Hindlimb muscle (tissue), 1 donor: ENCODE data around the gene GIPR. TPM values are rescaled to one million over a fixed set of nuclear protein-coding genes. Genes with fewer than 3 reads are reported as not detected.

Experiments
- polyA plus RNA-seq: library from polyadenylated mRNA; unstranded; fragments of 120-200 nt; gene quantifications from one replicate; pipeline ENCODE4 v1.2.1, GENCODE V29; 2013; ENCODE audit not compliant: insufficient read length

GIPR gene
- polyA plus RNA-seq, 1 donor = 1.7 TPM

Other genes with a start within 250 kb of the GIPR start
- gene ERCC1, start 244.3 kb upstream of the GIPR start, polyA plus RNA-seq = 85.9 TPM
- 49.7 TPM for gene FOSB, start 200.2 kb upstream of the GIPR start, polyA plus RNA-seq
- 165 TPM for gene RTN2, start 171.2 kb upstream of the GIPR start, polyA plus RNA-seq
- gene PPM1N, start 169.8 kb upstream of the GIPR start, polyA plus RNA-seq = 1.4 TPM
- 54.4 TPM for gene VASP, start 160.7 kb upstream of the GIPR start, polyA plus RNA-seq
- 7.0 TPM for gene OPA3, start 83.4 kb upstream of the GIPR start, polyA plus RNA-seq
- 4.9 TPM for gene GPR4, start 66.0 kb upstream of the GIPR start, polyA plus RNA-seq
- 13.1 TPM for gene EML2, start 28.8 kb upstream of the GIPR start, polyA plus RNA-seq
- 238 TPM for gene SNRPD2, start 23.7 kb downstream of the GIPR start, polyA plus RNA-seq
- gene QPCTL, start 24.4 kb downstream of the GIPR start, polyA plus RNA-seq = 4.0 TPM
- gene FBXO46, start 62.7 kb downstream of the GIPR start, polyA plus RNA-seq = 16.2 TPM
- not detected for gene MEIOSIN, start 65.2 kb downstream of the GIPR start, polyA plus RNA-seq
- 32.1 TPM for gene SIX5, start 101.0 kb downstream of the GIPR start, polyA plus RNA-seq
- gene DMPK, start 114.3 kb downstream of the GIPR start, polyA plus RNA-seq = 399 TPM
- 57.6 TPM for gene DMWD, start 124.6 kb downstream of the GIPR start, polyA plus RNA-seq
- gene RSPH6A, start 147.1 kb downstream of the GIPR start, polyA plus RNA-seq = not detected
- 40.3 TPM for gene SYMPK, start 194.9 kb downstream of the GIPR start, polyA plus RNA-seq
- gene FOXA3, start 196.1 kb downstream of the GIPR start, polyA plus RNA-seq = not detected
- gene IRF2BP1, start 217.9 kb downstream of the GIPR start, polyA plus RNA-seq = 20.8 TPM
- 4.8 TPM for gene MYPOP, start 234.4 kb downstream of the GIPR start, polyA plus RNA-seq
- gene NANOS2, start 246.6 kb downstream of the GIPR start, polyA plus RNA-seq = not detected